Erythroblast (primary cell): ENCODE results near the gene CAPS.

Experiments used
- DNase-seq, 2 experiments: peaks; one replicate each; lab custom pipeline; 2025; lab: John Stamatoyannopoulos, UW
- GATA1 ChIP-seq: IDR thresholded peaks from 2 replicates; pipeline ENCODE4 v1.6.1; 2011; ENCODE audit warnings: low read depth, mild to moderate bottlenecking, control low read depth, low read length, moderate library complexity
- POLR2A ChIP-seq: IDR thresholded peaks from 2 replicates; pipeline ENCODE4 v1.6.1; 2011; ENCODE audit warnings: mild to moderate bottlenecking, low read length

The CAPS gene

GRCh38 chr19:5910638-5910907, 3.5 kb upstream of the CAPS start:
- no peak for DNase-seq
- no peak for TF ChIP-seq GATA1
- TF ChIP-seq POLR2A: no peak

GRCh38 chr19:5911366-5911765, 2.7 kb upstream of the CAPS start:
- DNase-seq: no peak
- no peak for TF ChIP-seq GATA1
- no peak for TF ChIP-seq POLR2A

- DNase-seq: no peak
- no peak for TF ChIP-seq GATA1
- TF ChIP-seq POLR2A: no peak
These were observed 312 bp downstream of the CAPS start for GRCh38 chr19:5914358-5914774.

GRCh38 chr19:5914946-5915781, 1.1 kb downstream of the CAPS start:
- DNase-seq: no peak
- no peak for TF ChIP-seq POLR2A
- no peak for TF ChIP-seq GATA1

- no peak for DNase-seq
- TF ChIP-seq GATA1: no peak
- no peak for TF ChIP-seq POLR2A
These were observed 1.7 kb downstream of the CAPS start for GRCh38 chr19:5915782-5916165.

GRCh38 chr19:5916181-5916708, 2.2 kb downstream of the CAPS start:
- no peak for DNase-seq
- TF ChIP-seq POLR2A: no peak
- TF ChIP-seq GATA1: no peak

GRCh38 chr19:5917431-5918107, 3.5 kb downstream of the CAPS start:
- DNase-seq: no peak
- no peak for TF ChIP-seq GATA1

GRCh38 chr19:5918463-5919079, 4.5 kb downstream of the CAPS start:
- DNase-seq: no peak
- TF ChIP-seq GATA1: no peak

- DNase-seq: no peak
- TF ChIP-seq POLR2A: no peak
- TF ChIP-seq GATA1: no peak
These were observed 7.6 kb downstream of the CAPS start for GRCh38 chr19:5921516-5922160.

- TF ChIP-seq GATA1 (no peak), POLR2A (no peak)
- DNase-seq: no peak
These were observed 8.1 kb downstream of the CAPS start for GRCh38 chr19:5922161-5922545.

GRCh38 chr19:5923356-5923755, 9.3 kb downstream of the CAPS start:
- no peak for DNase-seq
- TF ChIP-seq GATA1 (no peak), POLR2A (no peak)

GRCh38 chr19:5925830-5926427, 11.9 kb downstream of the CAPS start:
- DNase-seq: no peak
- TF ChIP-seq GATA1 (no peak), POLR2A (no peak)

- TF ChIP-seq POLR2A: no peak
- TF ChIP-seq GATA1: no peak
- DNase-seq: no peak
These were observed 12.8 kb downstream of the CAPS start for GRCh38 chr19:5926641-5927440.
